HL-60 (cell line): ENCODE results near the gene ADAMTSL5.

ENCODE experiments used
- DNase-seq, 2 experiments: peaks; one replicate each; pipeline ENCODE4 v3.0.0-alpha.2; 2010 to 2020; ENCODE audit warnings: low read depth in 1 of 2, low spot score in 1 of 2
- H3K27ac ChIP-seq: fragments of 250-450 bp; sonication (Bioruptor Pico); replicated peaks from 2 replicates; pipeline ENCODE4 v1.5.1; 2020; ENCODE audit warnings: mild to moderate bottlenecking, moderate library complexity
- H3K27me3 ChIP-seq: fragments of 250-450 bp; sonication (Bioruptor Pico); 2 replicates; pipeline ENCODE4 v1.5.1; 2021; ENCODE audit warnings: mild to moderate bottlenecking, moderate library complexity; ENCODE audit not compliant: insufficient read depth, poor library complexity, severe bottlenecking
- H3K4me3 ChIP-seq: replicated peaks from 2 replicates; pipeline ENCODE4 v1.5.1; 2011; ENCODE audit warnings: mild to moderate bottlenecking, control low read depth, low read length; ENCODE audit not compliant: insufficient read depth
- CTCF ChIP-seq: IDR thresholded peaks from one replicate; pipeline ENCODE4 v1.5.1; 2011; ENCODE audit warnings: low read length, control low read depth, inconsistent platforms; ENCODE audit not compliant: insufficient read depth
- GABPA ChIP-seq: IDR thresholded peaks from 2 replicates; pipeline ENCODE4 v1.6.1; 2012; ENCODE audit warnings: low read depth
- POLR2AphosphoS5 ChIP-seq: IDR thresholded peaks from 2 replicates; pipeline ENCODE4 v1.6.1; 2012; ENCODE audit warnings: low read depth
- REST ChIP-seq: IDR thresholded peaks from 2 replicates; pipeline ENCODE4 v1.6.1; 2012; ENCODE audit warnings: low read depth; ENCODE audit not compliant: insufficient replicate concordance
- SPI1 ChIP-seq: IDR thresholded peaks from 2 replicates; pipeline ENCODE4 v1.6.1; 2012; ENCODE audit warnings: low read depth, mild to moderate bottlenecking, borderline replicate concordance

The ADAMTSL5 gene

GRCh38 chr19:1505991-1506881 is 6.6 kb downstream of the ADAMTSL5 start:
- Histone ChIP-seq H3K27me3 (peaks cover 23% of the 10 kb centered on the region), H3K27ac (no peak overlapping the region), H3K4me3 (no peak overlapping the region)
- TF ChIP-seq CTCF (no peak), POLR2AphosphoS5 (no peak), SPI1 (no peak), REST (no peak), GABPA (no peak)
- no peak for DNase-seq

- Histone ChIP-seq H3K27me3 (peaks cover 14% of the 10 kb centered on the region), H3K4me3 (no peak overlapping the region), H3K27ac (no peak overlapping the region)
- TF ChIP-seq CTCF (no peak), GABPA (no peak), SPI1 (no peak), REST (no peak), POLR2AphosphoS5 (no peak)
- DNase-seq = no peak
These were observed 7.8 kb downstream of the ADAMTSL5 start for GRCh38 chr19:1505012-1505411.

- peaks cover 14% of the 10 kb centered on the region for H3K27me3 ChIP-seq
- H3K4me3 ChIP-seq = no peak overlapping the region
- no peak for DNase-seq
- TF ChIP-seq REST (no peak), SPI1 (no peak), POLR2AphosphoS5 (no peak), GABPA (no peak), CTCF (no peak)
- H3K27ac ChIP-seq = no peak overlapping the region
These were observed 8.7 kb downstream of the ADAMTSL5 start for GRCh38 chr19:1503925-1504773.
